Keratinocyte (primary cell): Measurements from ENCODE around the gene ZDHHC3. TPM values are rescaled to one million over a fixed set of nuclear protein-coding genes. Genes with fewer than 3 reads are reported as not detected.

Experiments used
- DNase-seq: peaks from one replicate; pipeline ENCODE4 v3.0.0-alpha.2; 2011; ENCODE audit warnings: low read depth, missing footprints, low spot score
- FAIRE-seq: peaks from 2 replicates; lab custom pipeline; 2011; peaks lifted over from hg19 to GRCh38; lab: Jason Lieb, UNC
- H2AFZ ChIP-seq: 2 replicates; pipeline ENCODE4 v1.6.0; 2012; ENCODE audit warnings: low read length, control low read depth, inconsistent platforms; ENCODE audit not compliant: control insufficient read depth
- H3K27ac ChIP-seq: 2 replicates; pipeline ENCODE4 v1.5.1; 2011; ENCODE audit warnings: low read length; ENCODE audit not compliant: control insufficient read depth, insufficient read depth
- H3K27me3 ChIP-seq: 3 replicates; pipeline ENCODE4 v1.6.0; 2011; ENCODE audit warnings: low read length; ENCODE audit not compliant: control insufficient read depth, insufficient read depth; ENCODE audit errors: extremely low read depth
- H3K36me3 ChIP-seq, 2 experiments: 2 replicates in 1 of 2; 3 replicates in 1 of 2; pipeline ENCODE4 v1.5.1; 2011; ENCODE audit warnings: low read length in 2 of 2, mild to moderate bottlenecking in 1 of 2; ENCODE audit not compliant: control insufficient read depth in 2 of 2, insufficient read depth in 2 of 2; ENCODE audit errors: extremely low read depth in 1 of 2
- H3K4me1 ChIP-seq: 3 replicates; pipeline ENCODE4 v1.5.1; 2011; ENCODE audit warnings: low read length; ENCODE audit not compliant: control insufficient read depth, insufficient read depth; ENCODE audit errors: extremely low read depth
- H3K4me2 ChIP-seq: 3 replicates; pipeline ENCODE4 v1.6.0; 2011; ENCODE audit warnings: low read depth, low read length; ENCODE audit not compliant: control insufficient read depth, insufficient read depth; ENCODE audit errors: extremely low read depth
- H3K4me3 ChIP-seq, 3 experiments: fragments of 200-600 bp in 1 of 3; sonication (generic) in 1 of 3; 2 replicates in 2 of 3; 3 replicates in 1 of 3; pipeline ENCODE4 v1.5.1; 2011 to 2016; ENCODE audit warnings: low read length in 3 of 3, mild to moderate bottlenecking in 3 of 3, control low read depth in 2 of 3, inconsistent platforms in 1 of 3, low read depth in 1 of 3, mixed read lengths in 1 of 3, mixed run types in 1 of 3, moderate library complexity in 1 of 3; ENCODE audit not compliant: control insufficient read depth in 2 of 3, insufficient read depth in 2 of 3; ENCODE audit errors: extremely low read depth in 1 of 3
- H3K79me2 ChIP-seq: 2 replicates; pipeline ENCODE4 v1.6.0; 2012; ENCODE audit warnings: low read length; ENCODE audit not compliant: control insufficient read depth, insufficient read depth
- H3K9ac ChIP-seq: 3 replicates; pipeline ENCODE4 v1.6.0; 2011; ENCODE audit warnings: low read length; ENCODE audit not compliant: control insufficient read depth, insufficient read depth; ENCODE audit errors: extremely low read depth
- H3K9me1 ChIP-seq: 3 replicates; pipeline ENCODE4 v1.6.0; 2011; ENCODE audit warnings: low read length; ENCODE audit not compliant: control insufficient read depth, insufficient read depth; ENCODE audit errors: extremely low read depth
- H3K9me3 ChIP-seq: 2 replicates; pipeline ENCODE4 v1.5.1; 2012; ENCODE audit warnings: low read depth, low read length; ENCODE audit not compliant: control insufficient read depth
- H4K20me1 ChIP-seq: 3 replicates; pipeline ENCODE4 v1.6.0; 2011; ENCODE audit warnings: low read length; ENCODE audit not compliant: control insufficient read depth, insufficient read depth; ENCODE audit errors: extremely low read depth
- EZH2 ChIP-seq: IDR thresholded peaks from one replicate; pipeline ENCODE4 v1.6.1; 2012; ENCODE audit warnings: inconsistent platforms, mild to moderate bottlenecking, low read length, moderate library complexity
- dilution Hi-C: fragments of 300-500 bp; cut with MboI; formaldehyde crosslinking; loops from one replicate; pipeline ENCODE4 v1.7.0; 2020; ENCODE audit warnings: low sequenced_read_pairs; ENCODE audit not compliant: extremely low pct_ligation_motif_present
- polyA plus RNA-seq, 5 experiments: library from polyadenylated mRNA; depleted of rRNA in 3 of 5; stranded (reverse) in 3 of 5; stranded (forward) in 1 of 5; unstranded in 1 of 5; fragments of >200 nt; gene quantifications; 1 replicate in 1 of 5; 2 replicates in 3 of 5; 3 replicates in 1 of 5; pipeline versions ENCODE4 v1.2.1 to v1.2.3, GENCODE V29; 2011 to 2012; ENCODE audit warnings: missing spikeins in 2 of 5, low read depth in 1 of 5, low replicate concordance in 1 of 5
- TF ChIP-seq, protein P1 (sequence below), 3 experiments: IDR thresholded peaks in 1 of 3; conservative IDR thresholded peaks in 1 of 3; optimal IDR thresholded peaks in 1 of 3; 2 replicates in 2 of 3; 3 replicates in 1 of 3; pipeline versions ENCODE3 to v1.5.1; 2011; ENCODE audit warnings: low read length in 3 of 3, mild to moderate bottlenecking in 3 of 3, moderate library complexity in 2 of 3, control low read depth in 1 of 3, inconsistent platforms in 1 of 3; ENCODE audit not compliant: insufficient read depth in 2 of 3; ENCODE audit errors: extremely low read depth in 1 of 3

The ZDHHC3 gene
- polyA plus RNA-seq, 1 donor (not counting 4 experiments of a cell fraction or from before 2014, with no cell fraction given): 151 TPM

- DNase-seq (no peak), FAIRE-seq (no peak)
- no peak overlapping the region for H3K9ac ChIP-seq
- H3K79me2 ChIP-seq: no peaks in the 10 kb centered on the region
- no peak overlapping the region for H3K4me2 ChIP-seq
- TF ChIP-seq, protein P1, sequence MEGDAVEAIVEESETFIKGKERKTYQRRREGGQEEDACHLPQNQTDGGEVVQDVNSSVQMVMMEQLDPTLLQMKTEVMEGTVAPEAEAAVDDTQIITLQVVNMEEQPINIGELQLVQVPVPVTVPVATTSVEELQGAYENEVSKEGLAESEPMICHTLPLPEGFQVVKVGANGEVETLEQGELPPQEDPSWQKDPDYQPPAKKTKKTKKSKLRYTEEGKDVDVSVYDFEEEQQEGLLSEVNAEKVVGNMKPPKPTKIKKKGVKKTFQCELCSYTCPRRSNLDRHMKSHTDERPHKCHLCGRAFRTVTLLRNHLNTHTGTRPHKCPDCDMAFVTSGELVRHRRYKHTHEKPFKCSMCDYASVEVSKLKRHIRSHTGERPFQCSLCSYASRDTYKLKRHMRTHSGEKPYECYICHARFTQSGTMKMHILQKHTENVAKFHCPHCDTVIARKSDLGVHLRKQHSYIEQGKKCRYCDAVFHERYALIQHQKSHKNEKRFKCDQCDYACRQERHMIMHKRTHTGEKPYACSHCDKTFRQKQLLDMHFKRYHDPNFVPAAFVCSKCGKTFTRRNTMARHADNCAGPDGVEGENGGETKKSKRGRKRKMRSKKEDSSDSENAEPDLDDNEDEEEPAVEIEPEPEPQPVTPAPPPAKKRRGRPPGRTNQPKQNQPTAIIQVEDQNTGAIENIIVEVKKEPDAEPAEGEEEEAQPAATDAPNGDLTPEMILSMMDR (optimal IDR thresholded peaks at IDR 0.05 in 1 of 3, IDR thresholded peaks at IDR 0.05 in 1 of 3, conservative IDR thresholded peaks at IDR 0.05 in 1 of 3; ENCODE audit: extremely low read depth in 1 of 3, insufficient read depth in 2 of 3, low read length in 3 of 3): peak in 1 of 3 experiments; percentile 38
- TF ChIP-seq EZH2: no peak
- H3K27ac ChIP-seq: no peak overlapping the region
- no peak overlapping the region for H2AFZ ChIP-seq
- H3K4me1 ChIP-seq: peaks cover 7% of the 10 kb centered on the region
- H4K20me1 ChIP-seq: no peaks in the 10 kb centered on the region
- dilution Hi-C loops: no loop called here
- no peak overlapping the region for H3K4me3 ChIP-seq
- H3K9me3 ChIP-seq: no peaks in the 10 kb centered on the region
- H3K9me1 ChIP-seq: no peaks in the 10 kb centered on the region
- no peaks in the 10 kb centered on the region for H3K27me3 ChIP-seq
- H3K36me3 ChIP-seq: peaks cover 30 to 53% of the 10 kb centered on the region in 2 experiments
Observed at GRCh38 chr3:44926172-44926571, 49.8 kb downstream of the ZDHHC3 start.

DNA sequence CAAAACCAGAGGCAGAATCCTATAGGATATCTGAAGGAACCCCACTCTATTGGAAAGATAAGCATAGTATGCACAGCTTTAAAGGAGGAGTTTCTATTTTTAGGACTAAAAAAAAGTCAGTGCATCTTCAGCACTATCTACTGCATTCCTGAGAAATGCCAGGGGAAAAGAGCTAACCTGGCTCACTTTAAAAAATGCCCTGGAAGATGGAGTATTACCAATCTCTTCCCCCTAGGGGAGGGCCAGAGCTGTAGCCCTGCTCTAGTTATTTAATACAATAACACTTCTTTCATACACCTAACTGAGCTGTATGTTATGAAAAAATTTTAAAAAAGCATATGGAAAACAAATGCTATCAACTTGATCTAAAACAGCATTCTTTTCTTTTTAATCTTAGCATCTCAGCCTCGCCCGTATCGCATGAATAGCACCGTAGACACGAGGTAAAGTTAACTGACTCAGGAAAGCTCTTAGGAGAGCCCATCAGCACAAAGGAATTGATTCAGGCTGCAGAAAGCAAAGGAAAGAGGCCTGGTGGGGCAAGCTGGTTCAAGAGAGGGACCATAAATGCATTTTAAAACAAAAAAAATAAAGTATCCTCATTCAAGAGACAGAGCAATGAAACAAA, 51.4 kb downstream of the ZDHHC3 start:
- Histone ChIP-seq H3K4me1 (peaks cover 7% of the 10 kb centered on the region), H3K36me3 (peaks cover 17 to 42% of the 10 kb centered on the region in 2 experiments)
- no peak for DNase-seq

More for the DNA sequence above, 51.4 kb downstream of the ZDHHC3 start:
- dilution Hi-C loops: no loop called here
- no peak overlapping the region for H3K4me3 ChIP-seq
- H3K9ac ChIP-seq: no peak overlapping the region
- H4K20me1 ChIP-seq: no peaks in the 10 kb centered on the region
- no peak overlapping the region for H3K27ac ChIP-seq
- no peak overlapping the region for H2AFZ ChIP-seq
- FAIRE-seq: no peak
- TF ChIP-seq, protein P1 (optimal IDR thresholded peaks at IDR 0.05 in 1 of 3, IDR thresholded peaks at IDR 0.05 in 1 of 3, conservative IDR thresholded peaks at IDR 0.05 in 1 of 3; ENCODE audit: extremely low read depth in 1 of 3, insufficient read depth in 2 of 3, low read length in 3 of 3): no peak
- no peak for TF ChIP-seq EZH2
- H3K27me3 ChIP-seq: no peaks in the 10 kb centered on the region
- no peaks in the 10 kb centered on the region for H3K9me1 ChIP-seq
- H3K4me2 ChIP-seq: no peak overlapping the region
- H3K9me3 ChIP-seq: no peaks in the 10 kb centered on the region
- H3K79me2 ChIP-seq: no peaks in the 10 kb centered on the region
